HG02571 (cell line): ENCODE results near the gene NAV3.

Experiments used
- ATAC-seq: cut with Tn5 transposase; IDR thresholded peaks from one replicate; pipeline ENCODE4 v1.9.1; 2021; ENCODE audit warnings: mild to moderate bottlenecking, moderate library complexity; ENCODE audit not compliant: unreplicated experiment

NAV3 gene

DNA sequence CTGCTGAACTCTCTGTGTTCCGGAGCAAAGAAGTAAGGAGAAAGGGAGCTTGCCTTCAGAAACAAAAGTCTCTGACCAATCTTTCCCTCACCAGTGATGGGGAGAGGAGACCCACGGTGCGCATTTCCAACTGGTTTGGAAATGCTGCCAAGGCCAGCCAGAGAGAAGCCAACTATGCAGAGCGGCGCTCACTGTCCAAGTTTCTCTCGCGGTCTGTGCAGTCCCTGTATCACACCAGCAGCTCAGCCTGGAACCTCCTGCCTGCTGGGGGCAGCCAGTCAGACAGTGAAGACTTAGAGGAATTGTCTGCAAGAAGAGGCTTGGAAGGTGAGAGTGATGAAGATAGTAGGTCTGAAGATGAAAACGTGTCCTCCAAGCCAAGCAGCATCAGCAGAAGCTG lies 206.2 kb downstream of the NAV3 start:
- no peak for ATAC-seq

GRCh38 chr12:78037707-78038106 lies 207.0 kb downstream of the NAV3 start:
- ATAC-seq = no peak

DNA sequence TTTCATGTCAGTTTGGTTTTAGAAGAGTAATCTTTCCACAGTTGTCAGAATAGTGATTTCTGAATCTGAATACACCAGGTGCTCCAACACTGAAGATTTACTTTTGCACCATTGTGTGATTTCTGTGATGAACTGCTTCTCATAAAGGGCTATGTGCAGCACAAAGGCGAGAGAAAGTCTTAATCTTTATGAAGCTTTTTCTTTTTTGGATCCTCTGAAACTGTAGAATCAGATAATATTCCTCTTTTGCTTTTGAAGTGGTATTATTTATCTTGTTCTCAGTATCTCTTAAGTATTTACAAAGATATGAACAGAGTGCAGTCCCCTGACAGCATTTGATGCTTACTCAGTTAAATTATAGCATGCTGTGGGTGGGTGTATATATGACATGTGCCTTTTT lies 207.8 kb downstream of the NAV3 start:
- ATAC-seq = no peak

DNA sequence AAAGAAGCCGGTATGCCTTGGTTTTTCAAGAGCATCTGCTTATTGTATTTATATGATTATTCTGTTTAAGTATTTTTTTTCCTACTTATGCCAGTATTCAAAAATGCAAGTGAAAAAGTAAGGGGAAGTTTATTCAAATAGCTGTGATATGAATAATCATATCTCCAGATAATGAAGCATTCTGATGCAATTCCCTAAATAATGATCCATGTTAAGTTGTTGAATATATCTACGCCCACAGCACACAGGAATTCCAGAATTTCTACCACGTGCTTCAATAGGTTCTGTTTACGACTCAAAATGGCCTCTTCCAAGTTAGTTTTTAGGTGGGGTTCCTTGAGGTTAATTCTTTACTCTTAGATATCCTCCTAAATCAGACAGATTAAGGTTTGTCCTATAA lies 208.3 kb downstream of the NAV3 start:
- ATAC-seq = no peak

- no peak for ATAC-seq
These were observed 209.4 kb downstream of the NAV3 start for GRCh38 chr12:78040111-78040510.

GRCh38 chr12:78050790-78051189 lies 220.1 kb downstream of the NAV3 start:
- ATAC-seq = no peak

- no peak for ATAC-seq
These were observed 224.9 kb downstream of the NAV3 start for GRCh38 chr12:78055545-78055944.

- no peak for ATAC-seq
These were observed 226.4 kb downstream of the NAV3 start for GRCh38 chr12:78057075-78057474.

DNA sequence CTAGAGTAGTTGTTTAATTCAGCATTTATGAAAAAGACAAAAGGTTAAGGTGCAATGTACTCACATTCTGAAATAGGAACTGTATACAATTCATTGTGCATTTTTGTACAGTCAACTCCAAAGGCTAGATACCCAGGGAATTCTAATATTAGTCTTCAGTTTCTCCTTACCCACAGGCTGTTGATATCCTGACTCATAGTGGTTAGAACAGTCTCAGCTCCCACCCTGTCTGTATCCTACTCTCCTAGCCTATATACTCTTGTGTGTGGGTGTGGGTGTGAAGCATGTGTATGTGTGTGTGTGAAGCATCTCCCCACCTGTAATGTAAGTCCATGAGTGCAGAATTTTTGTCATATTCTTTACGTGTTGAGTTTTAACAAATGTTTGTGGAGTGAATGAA lies 229.5 kb downstream of the NAV3 start:
- no peak for ATAC-seq

- ATAC-seq = no peak
These were observed 232.1 kb downstream of the NAV3 start for GRCh38 chr12:78062786-78063185.

DNA sequence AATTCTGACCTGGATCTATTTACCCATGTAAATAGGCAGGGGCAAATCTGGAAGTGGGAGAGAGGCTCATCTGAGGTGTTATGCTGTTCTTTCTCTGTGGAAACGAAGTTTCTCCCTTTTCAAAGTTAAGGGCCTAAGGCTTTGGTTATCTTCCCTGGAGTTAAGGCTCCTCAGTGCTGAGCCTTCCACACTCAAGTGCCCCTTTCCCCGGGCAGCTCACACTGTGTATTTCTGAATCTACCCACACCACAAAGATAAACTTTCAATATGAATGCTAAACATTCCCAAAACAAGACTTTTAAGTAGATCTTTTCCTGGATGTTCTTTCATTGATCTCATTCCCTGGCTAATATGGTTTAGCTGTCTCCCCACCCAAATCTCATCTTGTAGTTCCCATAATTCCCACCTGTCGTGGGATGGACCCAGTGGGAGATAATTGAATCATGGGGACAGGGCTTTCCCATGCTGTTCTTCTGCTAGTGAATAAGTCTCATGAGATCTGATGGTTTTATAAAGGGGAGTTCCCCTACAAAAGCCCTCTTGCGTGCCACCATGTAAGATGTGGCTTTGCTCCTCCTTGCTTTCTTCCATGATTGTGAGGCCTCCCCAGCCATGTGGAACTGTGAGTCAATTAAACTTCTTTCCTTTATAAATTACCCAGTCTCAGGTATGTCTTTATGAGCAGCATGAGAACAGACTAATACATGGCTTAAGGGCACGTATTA lies 251.1 kb downstream of the NAV3 start:
- no peak for ATAC-seq

GRCh38 chr12:78085542-78086182 lies 255.0 kb downstream of the NAV3 start:
- no peak for ATAC-seq

- no peak for ATAC-seq
These were observed 256.1 kb downstream of the NAV3 start for GRCh38 chr12:78086553-78087362.

DNA sequence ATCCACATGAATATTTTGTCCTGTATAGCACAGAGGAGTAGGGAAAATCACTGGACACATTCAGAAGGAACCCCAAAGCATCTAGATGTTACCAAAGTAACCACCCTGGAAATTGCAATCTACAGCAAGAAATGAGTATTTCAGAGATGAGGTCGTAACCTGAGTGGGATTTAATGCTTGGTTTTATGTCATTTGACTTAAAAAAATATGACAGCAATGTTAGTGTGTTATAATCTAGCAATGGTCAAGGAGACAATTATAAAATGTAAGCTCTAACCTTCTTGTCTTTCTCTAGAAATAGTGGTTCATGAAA lies 256.6 kb downstream of the NAV3 start:
- no peak for ATAC-seq

GRCh38 chr12:78088391-78088832 lies 257.7 kb downstream of the NAV3 start:
- ATAC-seq = peak; percentile 66

DNA sequence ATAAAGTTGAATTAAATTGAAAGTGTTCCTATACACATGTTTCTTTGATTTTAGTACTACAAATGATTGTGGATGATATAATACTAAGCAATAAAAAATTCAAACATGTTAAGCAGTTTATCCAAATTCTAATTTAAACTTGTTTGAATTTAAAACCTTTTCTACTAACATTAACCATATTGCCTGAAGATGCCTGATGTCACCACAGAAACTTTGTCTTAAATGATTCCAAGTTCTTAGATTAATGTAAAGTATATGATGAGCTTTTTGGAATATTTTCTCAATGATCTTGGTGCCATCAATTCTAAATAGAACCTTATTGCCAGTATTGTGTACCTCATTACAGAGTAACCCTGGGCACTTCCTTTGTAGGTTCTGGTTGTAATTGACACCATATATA lies 259.6 kb downstream of the NAV3 start:
- ATAC-seq = no peak

DNA sequence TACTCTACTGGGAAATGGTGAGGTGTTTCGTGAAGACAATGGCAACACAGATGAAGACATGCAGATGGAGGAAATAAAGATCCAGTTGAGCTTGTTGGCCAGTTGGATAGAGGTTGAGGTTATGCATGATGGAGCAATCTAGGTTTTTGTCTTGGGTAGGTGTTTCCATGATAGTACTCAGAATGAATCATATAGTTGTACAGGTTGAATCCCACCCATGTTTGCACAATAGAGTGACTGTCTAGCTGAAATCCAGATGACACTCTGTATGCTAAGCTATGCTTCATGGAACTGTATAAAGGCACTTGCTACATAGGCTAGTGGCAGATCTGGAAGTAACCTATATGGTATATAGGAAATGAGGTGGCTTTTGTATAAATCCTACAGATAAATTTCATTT lies 264.9 kb downstream of the NAV3 start:
- no peak for ATAC-seq

DNA sequence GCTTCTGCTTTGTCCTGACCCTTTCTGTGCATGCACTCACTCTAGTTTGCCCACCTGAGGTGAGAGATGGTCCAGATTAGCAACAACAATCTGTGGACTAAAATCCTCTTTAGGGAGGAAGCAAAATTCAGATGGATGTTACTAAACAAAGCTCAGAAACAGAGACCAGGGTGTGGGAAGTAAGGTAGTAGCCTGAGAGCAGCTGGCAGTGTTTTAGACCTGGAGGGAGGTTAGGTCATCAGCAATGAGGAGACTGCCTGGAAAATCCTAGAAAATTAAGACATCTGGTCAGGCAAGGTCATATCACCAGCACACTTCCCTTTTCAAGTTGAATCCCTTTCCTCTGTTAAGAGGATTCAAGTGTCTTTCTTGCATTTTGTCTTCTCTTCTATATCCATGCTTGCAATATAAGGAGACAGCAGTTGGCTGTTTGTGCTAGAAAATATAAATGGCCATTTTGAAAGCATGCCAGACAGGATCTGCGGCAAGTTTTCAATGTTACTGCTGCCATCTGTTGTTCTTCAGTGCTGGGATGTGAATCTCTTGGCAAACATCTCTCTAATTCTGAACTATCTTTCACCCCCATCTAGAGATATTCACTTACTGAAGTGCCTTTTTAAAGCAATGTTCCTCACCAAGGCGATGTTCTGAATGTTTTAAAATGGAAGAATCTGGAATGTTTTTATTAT lies 266.4 kb downstream of the NAV3 start:
- no peak for ATAC-seq

GRCh38 chr12:78099806-78100205 lies 269.1 kb downstream of the NAV3 start:
- no peak for ATAC-seq

- ATAC-seq = no peak
These were observed 270.6 kb downstream of the NAV3 start for GRCh38 chr12:78101113-78101876.
